ENCODE measurements around the gene CA6. TPM values are rescaled to one million over a fixed set of nuclear protein-coding genes. Genes with fewer than 3 reads are reported as not detected.
A peak's percentile ranks its signal among the peaks of the same experiment; 100 is the strongest.

The CA6 gene
- total RNA-seq, 2 experiments from 2014 or later, result not detected

DNA sequence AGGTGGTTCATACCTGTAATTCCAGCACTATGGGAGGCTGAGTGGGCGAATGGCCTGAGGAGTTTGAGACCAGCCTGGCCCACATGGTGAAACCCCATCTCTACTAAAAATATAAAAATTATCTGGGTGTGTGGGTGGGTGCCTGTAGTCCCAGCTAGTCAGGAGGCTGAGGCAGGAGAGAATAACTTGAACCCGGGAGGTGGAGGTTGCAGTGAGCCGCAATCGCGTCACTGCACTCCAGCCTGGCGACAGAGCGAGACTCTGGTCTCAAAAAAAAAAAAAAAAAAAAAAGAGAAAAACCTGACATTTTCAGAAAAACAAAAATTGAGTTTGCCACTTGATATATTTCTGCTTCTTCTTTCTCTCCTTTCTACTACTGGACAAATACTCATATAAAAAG, 24.3 kb downstream of the CA6 start:
- Histone ChIP-seq H3K9me2 (ENCODE audit: insufficient read depth, low read length) (no peaks in the 10 kb centered on the region), H3K36me3 (ENCODE audit: insufficient read depth, low read length) (no peaks in the 10 kb centered on the region), H3K27ac (ENCODE audit: low read depth, low read length, poor library complexity, severe bottlenecking) (no peak overlapping the region), H2AFZ (ENCODE audit: low read length) (no peak overlapping the region), H3K9me3 (ENCODE audit: low read length) (no peaks in the 10 kb centered on the region), H3K4me2 (ENCODE audit: low read length) (no peak overlapping the region), H3K4me3 (ENCODE audit: low read depth, low read length, poor library complexity, severe bottlenecking) (no peak overlapping the region), H3K79me2 (ENCODE audit: insufficient read depth, low read depth, low read length) (no peaks in the 10 kb centered on the region), H4K20me1 (ENCODE audit: insufficient read depth, low read length) (no peaks in the 10 kb centered on the region), H3K4me1 (ENCODE audit: insufficient read depth, low read length, poor library complexity, severe bottlenecking) (peaks cover 7% of the 10 kb centered on the region)
- ChIA-PET CTCF (ENCODE audit: unreplicated experiment) (no interaction called here), POLR2A (interaction anchor here (1.1 kb wide), 1 partner anchor 16 kb away, joined by 8 read pairs; no protein-coding TSS in a partner anchor)
- intact Hi-C loops (cut with micrococcal nuclease; ENCODE audit: unreplicated experiment), result no loop called here
- BruUV-seq (replicated peaks), result no TSS peak
- TF ChIP-seq, protein P1, sequence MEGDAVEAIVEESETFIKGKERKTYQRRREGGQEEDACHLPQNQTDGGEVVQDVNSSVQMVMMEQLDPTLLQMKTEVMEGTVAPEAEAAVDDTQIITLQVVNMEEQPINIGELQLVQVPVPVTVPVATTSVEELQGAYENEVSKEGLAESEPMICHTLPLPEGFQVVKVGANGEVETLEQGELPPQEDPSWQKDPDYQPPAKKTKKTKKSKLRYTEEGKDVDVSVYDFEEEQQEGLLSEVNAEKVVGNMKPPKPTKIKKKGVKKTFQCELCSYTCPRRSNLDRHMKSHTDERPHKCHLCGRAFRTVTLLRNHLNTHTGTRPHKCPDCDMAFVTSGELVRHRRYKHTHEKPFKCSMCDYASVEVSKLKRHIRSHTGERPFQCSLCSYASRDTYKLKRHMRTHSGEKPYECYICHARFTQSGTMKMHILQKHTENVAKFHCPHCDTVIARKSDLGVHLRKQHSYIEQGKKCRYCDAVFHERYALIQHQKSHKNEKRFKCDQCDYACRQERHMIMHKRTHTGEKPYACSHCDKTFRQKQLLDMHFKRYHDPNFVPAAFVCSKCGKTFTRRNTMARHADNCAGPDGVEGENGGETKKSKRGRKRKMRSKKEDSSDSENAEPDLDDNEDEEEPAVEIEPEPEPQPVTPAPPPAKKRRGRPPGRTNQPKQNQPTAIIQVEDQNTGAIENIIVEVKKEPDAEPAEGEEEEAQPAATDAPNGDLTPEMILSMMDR (conservative IDR thresholded peaks at IDR 0.05; ENCODE audit: low read length), result no peak
- TF ChIP-seq EZH2phosphoT487 (IDR thresholded peaks at IDR 0.05; ENCODE audit: borderline replicate concordance, low read depth, low read length), result no peak
- no peak for DNase-seq (ENCODE audit: low spot score)

DNA sequence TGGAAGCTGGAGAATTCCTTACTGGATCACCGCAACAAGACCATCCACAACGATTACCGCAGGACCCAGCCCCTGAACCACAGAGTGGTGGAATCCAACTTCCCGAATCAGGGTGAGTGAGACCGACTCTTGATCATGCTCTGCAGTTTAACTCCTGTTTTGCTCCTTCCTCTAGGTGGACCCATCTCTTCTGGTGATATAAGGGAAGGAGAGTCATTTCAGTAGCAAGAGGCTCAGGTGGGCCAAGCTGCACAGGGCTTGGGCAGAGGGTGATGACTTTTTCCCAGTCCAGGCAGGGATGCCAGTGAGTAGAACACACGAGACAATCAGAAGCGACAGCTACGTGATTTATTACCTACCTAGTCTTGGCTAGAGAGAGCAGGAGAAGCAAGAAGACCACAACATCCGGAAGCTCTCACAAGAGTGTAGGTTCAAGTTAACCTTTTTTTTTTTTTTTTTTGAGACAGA, 25.2 kb downstream of the CA6 start:
- intact Hi-C loops (cut with micrococcal nuclease; ENCODE audit: unreplicated experiment), result no loop called here
- peak; percentile 67 for DNase-seq (ENCODE audit: low spot score)
- Histone ChIP-seq H3K9me3 (ENCODE audit: low read length) (no peaks in the 10 kb centered on the region), H3K36me3 (ENCODE audit: insufficient read depth, low read length) (no peaks in the 10 kb centered on the region), H3K9me2 (ENCODE audit: insufficient read depth, low read length) (no peaks in the 10 kb centered on the region), H3K4me2 (ENCODE audit: low read length) (peak overlapping the region; percentile 24; the same call in 1 of the 2 replicates), H3K79me2 (ENCODE audit: insufficient read depth, low read depth, low read length) (no peaks in the 10 kb centered on the region), H3K4me1 (ENCODE audit: insufficient read depth, low read length, poor library complexity, severe bottlenecking) (peaks cover 7% of the 10 kb centered on the region), H4K20me1 (ENCODE audit: insufficient read depth, low read length) (no peaks in the 10 kb centered on the region), H2AFZ (ENCODE audit: low read length) (peak overlapping the region; percentile 82; the same call in 1 of the 2 replicates), H3K27ac (ENCODE audit: low read depth, low read length, poor library complexity, severe bottlenecking) (no peak overlapping the region), H3K4me3 (ENCODE audit: low read depth, low read length, poor library complexity, severe bottlenecking) (no peak overlapping the region)
- ChIA-PET CTCF (ENCODE audit: unreplicated experiment) (no interaction called here), POLR2A (interaction anchor here (0.6 to 1.1 kb wide), 3 partner anchors 15 to 266 kb away, joined by 3 to 8 read pairs (median 4); no protein-coding TSS in a partner anchor)
- BruUV-seq (replicated peaks), result no TSS peak
- TF ChIP-seq, protein P1 (conservative IDR thresholded peaks at IDR 0.05; ENCODE audit: low read length), result peak; percentile 43
- no peak for TF ChIP-seq EZH2phosphoT487 (IDR thresholded peaks at IDR 0.05; ENCODE audit: borderline replicate concordance, low read depth, low read length)

DNA sequence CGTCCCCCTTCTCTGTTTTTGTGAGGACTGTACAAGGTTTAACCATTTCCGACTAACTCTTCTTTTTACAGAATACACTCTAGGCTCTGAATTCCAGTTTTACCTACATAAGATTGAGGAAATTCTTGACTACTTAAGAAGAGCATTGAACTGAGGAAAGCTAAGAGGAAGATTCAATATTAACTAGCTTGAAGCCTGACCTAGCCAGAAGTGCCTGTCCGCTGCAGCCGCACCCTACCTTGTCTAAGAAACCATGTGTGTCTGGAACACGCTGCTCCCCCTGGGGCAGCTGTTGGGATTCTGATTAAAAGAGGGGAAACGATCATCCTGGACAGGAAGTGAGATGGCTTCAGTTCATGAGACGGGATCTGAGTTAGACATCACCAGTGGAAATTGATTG, 28.9 kb downstream of the CA6 start:
- POLR2A ChIA-PET, result no interaction called here
- H3K79me2 ChIP-seq (ENCODE audit: insufficient read depth, low read depth, low read length), result no peaks in the 10 kb centered on the region
- H2AFZ ChIP-seq (ENCODE audit: low read length), result no peak overlapping the region
- H3K27ac ChIP-seq (ENCODE audit: low read depth, low read length, poor library complexity, severe bottlenecking), result no peak overlapping the region
- H3K4me3 ChIP-seq (ENCODE audit: low read depth, low read length, poor library complexity, severe bottlenecking), result no peak overlapping the region
- no peaks in the 10 kb centered on the region for H4K20me1 ChIP-seq (ENCODE audit: insufficient read depth, low read length)
- CTCF ChIA-PET (ENCODE audit: unreplicated experiment), result no interaction called here
- TF ChIP-seq EZH2phosphoT487 (IDR thresholded peaks at IDR 0.05; ENCODE audit: borderline replicate concordance, low read depth, low read length), result no peak
- TF ChIP-seq, protein P1 (conservative IDR thresholded peaks at IDR 0.05; ENCODE audit: low read length), result no peak
- H3K4me1 ChIP-seq (ENCODE audit: insufficient read depth, low read length, poor library complexity, severe bottlenecking), result peaks cover 7% of the 10 kb centered on the region
- H3K4me2 ChIP-seq (ENCODE audit: low read length), result no peak overlapping the region
- intact Hi-C loops (cut with micrococcal nuclease; ENCODE audit: unreplicated experiment), result no loop called here
- H3K36me3 ChIP-seq (ENCODE audit: insufficient read depth, low read length), result no peaks in the 10 kb centered on the region
- no peak for DNase-seq (ENCODE audit: low spot score)
- no peaks in the 10 kb centered on the region for H3K9me3 ChIP-seq (ENCODE audit: low read length)
- BruUV-seq (replicated peaks), result no TSS peak
- H3K9me2 ChIP-seq (ENCODE audit: insufficient read depth, low read length), result no peaks in the 10 kb centered on the region
